NCI-H1436 (cell line): ENCODE results near the gene IRGQ.
"Not testable (repeated sequence)": the region's sequence is repeated elsewhere in the genome, so short reads cannot be mapped to it uniquely, and the experiment has no call there.

ENCODE experiments used
- DNase-seq: peaks from one replicate; lab custom pipeline; 2025; lab: John Stamatoyannopoulos, UW

Gene IRGQ

GRCh38 chr19:43598445-43599240 is 2.7 kb upstream of the IRGQ start:
- no peak for DNase-seq

DNA sequence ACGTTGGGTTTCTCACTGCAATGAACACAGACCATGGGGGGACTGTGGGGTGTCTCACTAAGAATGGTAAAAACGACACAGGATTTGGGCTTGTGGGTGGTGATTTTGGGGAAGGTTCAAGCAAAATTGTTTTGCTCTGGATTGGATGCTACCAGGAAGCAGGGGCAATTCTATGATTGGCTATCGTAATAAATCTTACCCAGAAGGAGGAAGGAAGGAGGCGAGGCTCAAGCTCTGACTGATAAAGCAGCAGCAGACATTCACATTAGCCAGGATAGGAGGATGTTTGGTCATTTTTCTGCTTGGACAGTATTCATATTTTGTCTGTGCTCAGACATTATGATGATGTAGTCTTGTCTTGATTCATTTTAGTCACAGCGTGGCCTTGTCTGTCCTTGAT is 1.9 kb upstream of the IRGQ start:
- DNase-seq, result no peak

- DNase-seq, result no peak
These were observed 1.0 kb upstream of the IRGQ start for GRCh38 chr19:43596842-43597461.

GRCh38 chr19:43595605-43595998 is 332 bp downstream of the IRGQ start:
- DNase-seq, result no peak

DNA sequence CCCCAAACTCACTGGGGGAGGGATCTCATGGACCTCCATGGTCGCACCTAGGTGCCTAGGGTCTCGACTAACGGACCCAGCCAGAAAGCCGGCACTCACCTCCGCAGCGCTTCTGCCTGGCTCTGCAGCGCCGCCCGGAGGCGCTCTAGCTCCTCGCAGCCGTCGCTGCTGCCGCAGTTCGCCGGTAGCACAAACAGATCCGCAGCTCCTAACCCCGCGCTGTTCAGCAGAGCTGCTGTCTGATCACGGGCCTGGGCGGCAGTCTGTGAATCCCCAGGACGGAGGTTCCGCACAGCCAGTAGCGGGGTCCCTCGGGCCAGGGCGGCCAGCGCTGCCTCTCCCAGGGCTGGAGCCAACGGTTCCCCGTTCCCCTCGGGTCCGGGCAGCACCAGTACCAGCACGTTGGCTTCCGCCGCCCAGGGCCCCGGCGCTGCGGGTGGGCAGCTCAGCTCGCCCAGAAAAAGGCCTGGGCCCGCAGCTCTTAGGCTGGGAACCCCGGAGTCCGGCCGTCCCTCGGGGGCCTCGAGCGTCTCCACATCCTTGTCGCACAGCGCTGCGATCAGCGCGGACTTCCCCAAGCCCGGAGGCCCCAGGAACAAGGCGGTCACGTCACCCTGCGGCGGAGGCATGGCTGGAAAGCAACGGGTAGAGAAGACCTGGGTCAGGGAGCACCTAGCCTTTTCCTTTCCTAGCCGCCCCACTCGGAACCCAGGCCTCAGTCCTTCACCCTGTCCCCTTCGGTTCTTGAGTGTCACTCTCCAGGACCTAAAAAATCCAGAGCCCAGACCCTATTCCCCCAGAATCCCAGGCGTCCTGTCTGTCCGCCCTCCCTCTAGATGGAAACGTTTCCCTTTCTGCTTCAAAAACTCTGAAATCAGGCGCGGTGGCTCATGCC is 977 bp downstream of the IRGQ start:
- DNase-seq, result peak; percentile 67

DNA sequence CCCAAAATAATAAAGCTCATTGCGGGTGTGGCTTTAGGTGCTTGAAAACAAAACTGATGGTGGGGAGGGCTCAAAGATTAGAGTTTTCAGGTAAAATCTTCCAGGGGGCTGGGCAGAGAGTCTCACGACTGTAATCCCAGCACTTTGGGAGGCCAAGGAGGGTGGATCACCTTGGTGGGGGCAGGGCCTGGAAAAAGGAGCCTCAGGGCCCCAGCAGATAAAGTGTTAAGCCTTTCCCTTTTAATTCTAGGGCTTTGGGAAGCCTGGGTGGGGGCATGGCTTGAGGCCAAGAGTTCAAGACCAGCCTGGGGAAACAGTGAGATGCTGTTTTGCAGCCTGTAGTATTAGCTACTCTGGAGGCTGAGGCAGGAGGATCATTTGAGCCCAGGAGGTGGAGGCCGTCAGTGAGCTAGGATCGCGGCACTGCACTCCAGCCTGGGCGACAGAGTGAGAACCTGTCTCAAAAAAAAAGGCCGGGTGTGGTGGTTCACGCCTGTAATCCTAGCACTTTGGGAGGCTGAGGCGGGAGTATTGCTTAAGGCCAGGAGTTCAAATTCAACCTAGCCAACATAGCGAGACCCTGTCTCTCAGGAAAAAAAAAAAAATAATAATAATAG is 1.7 kb downstream of the IRGQ start:
- no peak for DNase-seq

GRCh38 chr19:43592800-43593350 is 3.1 kb downstream of the IRGQ start:
- no peak for DNase-seq

DNA sequence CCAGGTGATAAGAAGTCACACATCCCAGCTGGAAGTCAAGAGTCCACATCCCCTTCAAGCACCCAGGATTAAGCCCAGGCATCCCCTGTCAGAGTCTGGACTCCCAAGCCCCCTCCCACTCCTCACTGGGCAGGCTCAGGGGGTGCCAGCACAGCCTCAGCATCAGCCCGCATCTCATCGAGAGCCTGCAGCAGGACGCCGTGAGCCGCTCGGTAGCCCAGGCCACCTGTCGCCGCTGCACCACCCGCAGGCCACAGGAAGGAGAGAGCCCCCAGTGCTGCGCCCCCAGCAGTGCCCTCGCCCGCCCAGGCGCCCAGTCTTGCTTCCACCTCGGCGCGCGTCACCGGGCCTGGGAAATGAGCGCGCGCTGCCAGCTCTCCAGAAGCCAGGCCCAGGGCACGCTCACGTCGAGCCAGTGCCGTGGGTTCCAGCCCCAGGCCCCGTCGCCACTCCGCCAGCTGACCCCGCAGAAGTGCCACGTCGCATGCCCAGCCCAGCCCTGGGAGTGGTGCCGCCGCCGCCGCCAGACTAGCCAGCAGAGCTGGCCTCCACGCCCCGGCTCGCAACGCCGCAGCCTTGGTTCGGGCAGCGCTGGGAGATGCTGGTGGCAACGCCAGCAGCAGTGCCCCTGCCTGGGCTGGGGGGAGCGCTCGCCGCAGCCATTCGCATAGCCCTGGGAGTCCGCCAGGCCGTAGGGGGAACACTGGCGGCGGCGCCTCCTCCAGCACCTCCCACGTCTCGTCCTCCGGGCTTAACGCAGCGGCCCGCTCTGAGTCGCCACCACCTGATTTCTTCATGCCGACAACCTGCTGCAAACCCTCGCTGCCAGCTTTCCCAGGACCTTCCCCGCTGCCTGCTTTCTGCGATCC is 3.8 kb downstream of the IRGQ start:
- DNase-seq, result no peak

GRCh38 chr19:43589678-43590077 is 6.3 kb downstream of the IRGQ start:
- no peak for DNase-seq

GRCh38 chr19:43589277-43589676 is 6.7 kb downstream of the IRGQ start:
- DNase-seq, result no peak

GRCh38 chr19:43587029-43587428 is 8.9 kb downstream of the IRGQ start:
- DNase-seq, result not testable (repeated sequence)

- no peak for DNase-seq
These were observed 9.6 kb downstream of the IRGQ start for GRCh38 chr19:43586346-43586745.

DNA sequence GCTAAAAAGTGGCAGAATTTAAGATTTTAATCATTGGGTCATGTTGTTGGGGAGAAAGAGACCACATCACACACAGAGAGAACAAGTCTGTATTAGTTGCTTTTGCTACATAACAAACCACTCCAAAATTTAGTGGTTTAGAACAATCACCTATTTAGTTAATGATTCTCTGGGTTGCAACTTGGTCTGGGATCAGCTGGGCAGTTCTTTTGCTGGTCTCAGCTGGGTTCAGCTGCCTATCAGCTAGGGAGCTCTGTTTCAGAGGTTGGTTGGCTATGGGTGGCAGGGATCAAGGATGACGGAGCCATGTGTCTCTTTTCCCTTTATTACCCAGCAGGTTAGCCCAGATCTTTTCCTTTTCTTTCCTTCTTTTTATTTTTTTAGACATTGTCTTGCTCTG is 11.4 kb downstream of the IRGQ start:
- no peak for DNase-seq

- no peak for DNase-seq
These were observed 13.4 kb downstream of the IRGQ start for GRCh38 chr19:43582495-43582894.

- no peak for DNase-seq
These were observed 14.5 kb downstream of the IRGQ start for GRCh38 chr19:43581467-43581866.

DNA sequence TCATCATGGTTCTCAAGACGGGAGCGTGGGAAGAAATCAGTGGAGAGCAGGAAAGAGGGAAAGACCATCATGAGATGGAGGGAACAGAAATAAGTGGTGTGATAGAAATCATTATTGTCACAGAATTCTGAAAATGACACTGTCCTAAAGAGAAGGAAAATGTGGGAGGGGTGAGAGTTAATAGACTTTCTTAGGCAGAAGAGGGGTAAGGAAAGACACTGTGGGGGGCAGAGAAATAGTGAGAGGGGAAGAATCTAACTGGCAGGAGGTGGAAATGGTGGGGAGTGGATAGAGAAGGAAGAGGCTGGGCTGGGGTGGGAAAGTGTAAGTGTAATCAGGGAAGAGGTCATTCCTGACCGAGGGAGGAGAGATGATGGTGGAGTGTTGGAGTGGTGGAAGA is 17.1 kb downstream of the IRGQ start:
- no peak for DNase-seq

DNA sequence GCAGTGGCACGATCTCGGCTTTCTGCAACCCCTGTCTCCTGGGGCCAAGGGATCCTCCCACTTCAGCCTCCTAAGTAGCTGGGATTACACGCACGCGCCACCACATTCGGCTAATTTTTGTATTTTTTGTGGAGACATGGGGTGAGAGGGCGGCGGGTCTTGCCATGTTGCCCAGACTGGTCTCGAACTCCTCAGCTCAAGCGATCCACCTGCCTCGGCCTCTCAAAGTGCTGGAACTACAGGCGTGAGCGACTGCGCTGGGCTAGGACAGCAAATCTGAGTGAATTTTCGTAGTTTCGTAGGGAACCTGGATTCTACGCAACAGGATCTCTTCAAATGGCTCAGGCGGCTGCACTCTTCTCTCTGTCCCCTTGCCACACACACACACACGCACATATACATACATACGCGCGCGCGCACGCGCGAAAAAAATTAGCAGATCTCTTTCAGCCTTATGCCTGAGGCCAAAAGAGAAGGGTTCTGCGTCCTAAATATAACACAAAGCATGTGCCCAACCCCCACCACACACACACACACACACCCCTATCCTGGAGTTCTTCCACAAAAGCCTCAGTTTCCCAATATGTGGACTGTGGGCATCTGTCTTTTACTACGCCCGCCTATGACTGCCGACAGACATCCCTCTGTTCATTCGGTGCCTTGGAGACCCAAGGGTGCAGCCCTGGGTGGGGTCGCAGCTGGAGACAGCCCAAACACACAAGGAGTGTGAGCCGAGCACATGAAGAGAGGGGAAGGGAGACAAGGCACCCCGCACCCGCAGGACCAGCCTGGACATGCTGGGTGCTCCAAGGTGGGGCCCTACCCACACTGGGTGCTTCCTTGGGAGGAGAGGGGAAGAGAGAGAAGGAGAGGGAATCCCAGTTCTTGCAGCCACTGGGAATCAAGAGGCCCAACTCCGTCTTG is 19.7 kb downstream of the IRGQ start:
- peak; percentile 47 for DNase-seq

DNA sequence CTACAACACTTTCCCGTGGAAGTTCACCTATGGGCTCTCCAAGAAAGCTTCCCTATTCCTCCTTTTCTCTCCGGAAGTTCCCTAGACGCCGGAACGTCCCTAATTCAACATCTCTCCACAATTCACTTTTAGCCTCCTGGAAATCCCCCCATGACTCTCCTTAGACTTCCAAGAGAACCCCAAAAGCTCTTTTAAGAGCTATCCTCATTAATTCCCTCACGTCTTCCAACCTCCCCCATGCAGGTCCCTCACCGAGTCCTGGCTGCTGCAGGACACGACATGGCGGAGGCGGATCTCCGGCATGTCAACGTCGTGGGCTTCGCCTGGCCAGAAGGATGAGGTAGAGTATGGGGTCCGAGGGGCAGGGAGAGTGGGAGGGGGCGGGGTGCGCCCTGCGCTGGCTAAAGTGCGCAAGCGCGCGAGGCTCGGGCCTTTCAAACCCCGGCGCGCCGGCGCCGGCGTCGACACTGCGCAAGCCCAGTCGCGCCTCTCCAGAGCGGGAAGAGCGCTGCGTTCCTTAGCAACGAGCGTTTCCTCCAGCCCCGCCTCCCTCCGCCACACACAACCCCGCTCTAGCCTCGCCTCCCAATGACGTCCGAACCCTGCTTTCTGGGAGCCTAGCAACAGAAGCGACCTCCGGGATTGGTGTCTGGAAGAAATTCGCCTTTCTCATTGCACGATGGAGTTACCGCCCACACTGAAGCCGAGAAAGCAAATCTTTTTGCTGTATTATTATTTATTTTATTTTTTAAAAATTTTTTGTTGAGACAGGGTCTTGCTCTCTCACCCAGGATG is 20.6 kb downstream of the IRGQ start, which contains the start of the genes PINLYP and XRCC1:
Gene PINLYP, plus strand, starts transcription at position 646 of the 795 bp plus-strand sequence. CDS start 1,391 bp downstream, outside the sequence.
Gene XRCC1, minus strand, starts transcription at position 372 of the 795 bp plus-strand sequence. Its CDS starts 69 bp downstream, at position 303.
- DNase-seq, result peak; percentile 98
